A549 (cell line): Measurements from ENCODE around the gene TMEM269. TPM values are rescaled to one million over a fixed set of nuclear protein-coding genes. Genes with fewer than 3 reads are reported as not detected.

Source experiments
- ATAC-seq, 2 experiments: fragments of 200-7000 bp in 1 of 2; fragments of >200 bp in 1 of 2; cut with Nextera tagmentation in 1 of 2; cut with Tn5 transposase in 1 of 2; 3 replicates each; pipeline versions ENCODE4 v1.8.0 to v1.9.1; 2018 to 2020; ENCODE audit warnings: mild to moderate bottlenecking in 1 of 2, moderate library complexity in 1 of 2
- CTCF ChIA-PET: fragments of 300-600 bp; sonication (Branson Sonifier 250); formaldehyde crosslinking; extraction: SDS; loops from one replicate; lab custom pipeline; 2021; ENCODE audit warnings: antibody characterized with exemption, inconsistent platforms; lab: Yijun Ruan, JAX
- POLR2A ChIA-PET: fragments of 350-600 bp; formaldehyde crosslinking; extraction: SDS; loops from one replicate; lab custom pipeline; 2021; ENCODE audit warnings: antibody characterized with exemption, inconsistent platforms; lab: Yijun Ruan, JAX
- DNase-seq, 2 experiments: peaks; one replicate each; pipeline versions ENCODE4 v3.0.0 to v3.0.0-alpha.2; 2011 to 2016; ENCODE audit warnings: low read depth in 1 of 2, low spot score in 1 of 2
- FAIRE-seq: peaks from 2 replicates; lab custom pipeline; 2011; peaks lifted over from hg19 to GRCh38; lab: Jason Lieb, UNC
- H3K27ac ChIP-seq, 2 experiments: fragments of >200 bp; sonication (Bioruptor Twin); formaldehyde crosslinking; 3 replicates each; pipeline ENCODE4 v1.5.1; 2016 to 2017
- H3K4me1 ChIP-seq: fragments of >200 bp; sonication (Bioruptor Twin); formaldehyde crosslinking; 3 replicates; pipeline ENCODE4 v1.6.1; 2016
- H3K4me2 ChIP-seq: fragments of >200 bp; sonication (Bioruptor Twin); formaldehyde crosslinking; 3 replicates; pipeline ENCODE4 v1.6.1; 2016
- H3K4me3 ChIP-seq: fragments of >200 bp; sonication (Bioruptor Twin); formaldehyde crosslinking; 3 replicates; pipeline ENCODE4 v1.5.1; 2016
- H3K9me3 ChIP-seq: fragments of >200 bp; sonication (Bioruptor Twin); formaldehyde crosslinking; 3 replicates; pipeline ENCODE4 v1.6.1; 2016
- ATOH8 ChIP-seq: fragments of 250-450 bp; sonication (Bioruptor Pico); IDR thresholded peaks from 2 replicates; pipeline ENCODE4 v1.5.0; 2020; ENCODE audit warnings: low read depth, mild to moderate bottlenecking, moderate library complexity
- CBX2 ChIP-seq: fragments of 200-600 bp; sonication (generic); IDR thresholded peaks from 2 replicates; pipeline ENCODE4 v1.6.1; 2016; ENCODE audit warnings: low read depth, mild to moderate bottlenecking, borderline replicate concordance
- CTCF ChIP-seq: fragments of >200 bp; sonication (Bioruptor Twin); formaldehyde crosslinking; IDR thresholded peaks from 3 replicates; pipeline ENCODE4 v1.5.1; 2016
- EHF ChIP-seq: fragments of 250-450 bp; sonication (Bioruptor Pico); IDR thresholded peaks from 2 replicates; pipeline ENCODE4 v1.5.0; 2020; ENCODE audit warnings: mild to moderate bottlenecking
- FOSB ChIP-seq: fragments of 250-450 bp; sonication (Bioruptor Pico); IDR thresholded peaks from 2 replicates; pipeline ENCODE4 v1.5.0; 2020; ENCODE audit warnings: mild to moderate bottlenecking, moderate library complexity
- HOXB13 ChIP-seq: fragments of 250-450 bp; sonication (Bioruptor Pico); IDR thresholded peaks from 2 replicates; pipeline ENCODE4 v1.5.0; 2020; ENCODE audit warnings: low read depth, mild to moderate bottlenecking, moderate library complexity
- HOXB5 ChIP-seq: fragments of 250-450 bp; sonication (Bioruptor Pico); IDR thresholded peaks from 2 replicates; pipeline ENCODE4 v1.5.0; 2020; ENCODE audit warnings: mild to moderate bottlenecking, moderate library complexity
- KDM1A ChIP-seq: fragments of 200-600 bp; sonication (generic); IDR thresholded peaks from 2 replicates; pipeline ENCODE4 v1.6.1; 2016; ENCODE audit warnings: low read depth, mild to moderate bottlenecking
- KDM5A ChIP-seq: fragments of 200-600 bp; sonication (generic); IDR thresholded peaks from 2 replicates; pipeline ENCODE4 v1.6.1; 2016; ENCODE audit warnings: antibody characterized with exemption, mild to moderate bottlenecking
- MAX ChIP-seq: IDR thresholded peaks from 2 replicates; pipeline ENCODE4 v1.6.1; 2012
- NR3C1 ChIP-seq: fragments of >200 bp; sonication (Bioruptor Twin); formaldehyde crosslinking; IDR thresholded peaks from 3 replicates; pipeline ENCODE4 v1.6.1; 2017
- RCOR1 ChIP-seq: fragments of 150-350 bp; IDR thresholded peaks from 2 replicates; pipeline ENCODE4 v1.6.1; 2014; ENCODE audit warnings: antibody characterized with exemption, low read length, low read depth
- RNF2 ChIP-seq: fragments of 200-600 bp; sonication (generic); IDR thresholded peaks from 2 replicates; pipeline ENCODE4 v1.6.1; 2016; ENCODE audit warnings: low read depth, mild to moderate bottlenecking, antibody characterized with exemption, moderate library complexity, borderline replicate concordance
- SREBF2 ChIP-seq: fragments of 450-650 bp; IDR thresholded peaks from 2 replicates; pipeline ENCODE4 v1.6.1; 2014; ENCODE audit warnings: mild to moderate bottlenecking, moderate library complexity
- TFCP2L1 ChIP-seq: fragments of 250-450 bp; sonication (Bioruptor Pico); IDR thresholded peaks from 2 replicates; pipeline ENCODE4 v1.5.0; 2021; ENCODE audit warnings: mild to moderate bottlenecking
- USF2 ChIP-seq: fragments of 450-650 bp; IDR thresholded peaks from 2 replicates; pipeline ENCODE4 v1.6.1; 2014; ENCODE audit warnings: antibody characterized with exemption
- ZNF302 ChIP-seq: fragments of 250-450 bp; sonication (Bioruptor Pico); IDR thresholded peaks from 2 replicates; pipeline ENCODE4 v1.9.0; 2021; ENCODE audit warnings: inconsistent platforms, mild to moderate bottlenecking, moderate library complexity
- WGBS: methylation state at CpG from one replicate; pipeline ENCODE4 v1.1.6; 2017; ENCODE audit errors: missing lambda C conversion rate; 5-methylcytosine and 5-hydroxymethylcytosine counted together
- polyA plus RNA-seq, 4 experiments: library from polyadenylated mRNA; depleted of rRNA in 3 of 4; stranded (reverse); fragments of >200 nt; fragmentation: RNase III in 1 of 4; extraction: RNeasy Plus Mini Kit Qiagen cat#74134 plus additional on column Dnase treatment in 1 of 4; gene quantifications; 2 replicates in 3 of 4; 3 replicates in 1 of 4; pipeline ENCODE4 v1.2.3, GENCODE V29; 2011 to 2017
- TF ChIP-seq, protein P1 (sequence below): fragments of 150-350 bp; IDR thresholded peaks from 2 replicates; pipeline ENCODE4 v1.6.1; 2014; ENCODE audit warnings: low read depth, mild to moderate bottlenecking, low read length
- TF ChIP-seq, protein P2 (sequence below): fragments of 250-450 bp; sonication (Bioruptor Pico); IDR thresholded peaks from 2 replicates; pipeline ENCODE4 v1.5.0; 2021; ENCODE audit warnings: mild to moderate bottlenecking, moderate library complexity, borderline replicate concordance
- TF ChIP-seq, protein P3 (sequence below): fragments of >200 bp; sonication (Bioruptor Twin); formaldehyde crosslinking; IDR thresholded peaks from 3 replicates; pipeline ENCODE4 v1.6.1; 2016

The TMEM269 gene
- polyA plus RNA-seq, 2 of the 4 experiments (the other 2 are of a cell fraction): 0.21 TPM

DNA sequence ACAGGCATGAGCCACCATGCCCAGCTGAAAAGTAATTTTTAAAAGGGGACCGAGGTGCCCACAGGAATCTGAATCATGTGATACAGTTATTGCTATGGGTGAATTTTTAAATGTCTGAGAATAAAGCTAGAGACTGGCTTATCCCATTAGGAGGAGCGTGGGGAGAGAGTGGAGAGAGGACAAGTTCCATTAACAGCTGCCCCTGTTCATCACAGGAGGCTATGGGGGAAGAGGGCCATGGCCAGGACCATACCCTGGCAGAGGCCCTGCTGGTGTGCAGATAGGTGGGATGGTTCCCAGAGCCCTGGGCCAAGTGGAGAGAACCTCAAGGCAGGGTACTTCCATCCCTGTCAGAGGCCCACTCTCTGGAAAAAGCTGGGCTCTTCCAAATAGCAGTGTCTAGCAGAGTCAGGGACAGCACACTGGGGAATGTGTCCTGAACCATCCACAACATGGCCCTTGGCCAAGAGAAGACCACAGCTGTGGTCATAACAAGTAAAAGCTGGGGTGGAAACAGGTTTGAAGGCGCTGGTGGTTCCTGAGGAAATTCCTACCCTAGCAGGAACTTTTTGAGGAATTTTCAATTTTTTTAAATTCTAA lies 48.0 kb downstream of the TMEM269 start:
- FAIRE-seq: no peak
- WGBS: 75% methylated on average over 3 of the region's 3 CpGs
- Histone ChIP-seq H3K27ac (no peak overlapping the region), H3K4me2 (no peak overlapping the region), H3K4me3 (no peak overlapping the region), H3K4me1 (no peaks in the 10 kb centered on the region), H3K9me3 (no peaks in the 10 kb centered on the region)
- CTCF ChIA-PET: interaction anchor here (1.5 kb wide), 1 partner anchor 241 kb away, joined by 3 read pairs; no protein-coding TSS in a partner anchor
- TF ChIP-seq MAX: no peak
- no peak for TF ChIP-seq KDM1A
- no peak for TF ChIP-seq EHF (CRISPR knock-in tag)
- no peak for TF ChIP-seq CBX2
- no peak for TF ChIP-seq CTCF
- no peak for TF ChIP-seq FOSB (CRISPR knock-in tag)
- TF ChIP-seq SREBF2: no peak
- TF ChIP-seq, protein P1, sequence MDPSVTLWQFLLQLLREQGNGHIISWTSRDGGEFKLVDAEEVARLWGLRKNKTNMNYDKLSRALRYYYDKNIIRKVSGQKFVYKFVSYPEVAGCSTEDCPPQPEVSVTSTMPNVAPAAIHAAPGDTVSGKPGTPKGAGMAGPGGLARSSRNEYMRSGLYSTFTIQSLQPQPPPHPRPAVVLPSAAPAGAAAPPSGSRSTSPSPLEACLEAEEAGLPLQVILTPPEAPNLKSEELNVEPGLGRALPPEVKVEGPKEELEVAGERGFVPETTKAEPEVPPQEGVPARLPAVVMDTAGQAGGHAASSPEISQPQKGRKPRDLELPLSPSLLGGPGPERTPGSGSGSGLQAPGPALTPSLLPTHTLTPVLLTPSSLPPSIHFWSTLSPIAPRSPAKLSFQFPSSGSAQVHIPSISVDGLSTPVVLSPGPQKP: no peak
- TF ChIP-seq ZNF302 (CRISPR knock-in tag): no peak
- TF ChIP-seq, protein P2, sequence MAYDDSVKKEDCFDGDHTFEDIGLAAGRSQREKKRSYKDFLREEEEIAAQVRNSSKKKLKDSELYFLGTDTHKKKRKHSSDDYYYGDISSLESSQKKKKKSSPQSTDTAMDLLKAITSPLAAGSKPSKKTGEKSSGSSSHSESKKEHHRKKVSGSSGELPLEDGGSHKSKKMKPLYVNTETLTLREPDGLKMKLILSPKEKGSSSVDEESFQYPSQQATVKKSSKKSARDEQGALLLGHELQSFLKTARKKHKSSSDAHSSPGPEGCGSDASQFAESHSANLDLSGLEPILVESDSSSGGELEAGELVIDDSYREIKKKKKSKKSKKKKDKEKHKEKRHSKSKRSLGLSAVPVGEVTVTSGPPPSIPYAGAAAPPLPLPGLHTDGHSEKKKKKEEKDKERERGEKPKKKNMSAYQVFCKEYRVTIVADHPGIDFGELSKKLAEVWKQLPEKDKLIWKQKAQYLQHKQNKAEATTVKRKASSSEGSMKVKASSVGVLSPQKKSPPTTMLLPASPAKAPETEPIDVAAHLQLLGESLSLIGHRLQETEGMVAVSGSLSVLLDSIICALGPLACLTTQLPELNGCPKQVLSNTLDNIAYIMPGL (CRISPR knock-in tag): no peak
- TF ChIP-seq RNF2: no peak
- no peak for TF ChIP-seq NR3C1
- TF ChIP-seq, protein P3, sequence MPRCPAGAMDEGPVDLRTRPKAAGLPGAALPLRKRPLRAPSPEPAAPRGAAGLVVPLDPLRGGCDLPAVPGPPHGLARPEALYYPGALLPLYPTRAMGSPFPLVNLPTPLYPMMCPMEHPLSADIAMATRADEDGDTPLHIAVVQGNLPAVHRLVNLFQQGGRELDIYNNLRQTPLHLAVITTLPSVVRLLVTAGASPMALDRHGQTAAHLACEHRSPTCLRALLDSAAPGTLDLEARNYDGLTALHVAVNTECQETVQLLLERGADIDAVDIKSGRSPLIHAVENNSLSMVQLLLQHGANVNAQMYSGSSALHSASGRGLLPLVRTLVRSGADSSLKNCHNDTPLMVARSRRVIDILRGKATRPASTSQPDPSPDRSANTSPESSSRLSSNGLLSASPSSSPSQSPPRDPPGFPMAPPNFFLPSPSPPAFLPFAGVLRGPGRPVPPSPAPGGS: no peak
- TF ChIP-seq RCOR1: no peak
- TF ChIP-seq USF2: no peak
- no peak for TF ChIP-seq HOXB13 (CRISPR knock-in tag)
- TF ChIP-seq HOXB5 (CRISPR knock-in tag): no peak
- TF ChIP-seq TFCP2L1 (CRISPR knock-in tag): no peak
- TF ChIP-seq ATOH8 (CRISPR knock-in tag): no peak
- no peak for TF ChIP-seq KDM5A
- no peak for ATAC-seq
- no peak for DNase-seq
- POLR2A ChIA-PET: no interaction called here
